Fibroblast of villous mesenchyme (primary cell): ENCODE data around the gene ACSL1. TPM values are rescaled to one million over a fixed set of nuclear protein-coding genes. Genes with fewer than 3 reads are reported as not detected.

Experiments used
- DNase-seq: peaks from one replicate; pipeline ENCODE4 v3.0.0-alpha.2; 2010; ENCODE audit warnings: low read depth
- H3K4me3 ChIP-seq: 2 replicates; pipeline ENCODE4 v1.5.1; 2011; ENCODE audit warnings: low read depth, mild to moderate bottlenecking, low read length
- total RNA-seq: library from RNA; depleted of rRNA; stranded (reverse); fragments of >200 nt; gene quantifications from 2 replicates; pipeline ENCODE4 v1.2.3, GENCODE V29; 2012
- TF ChIP-seq, protein P1 (sequence below): IDR thresholded peaks from 2 replicates; pipeline ENCODE4 v1.5.1; 2012; ENCODE audit warnings: low read depth, mild to moderate bottlenecking, low read length; ENCODE audit not compliant: insufficient read depth

ACSL1 gene
- total RNA-seq, 1 donor, result 32.4 TPM

DNA sequence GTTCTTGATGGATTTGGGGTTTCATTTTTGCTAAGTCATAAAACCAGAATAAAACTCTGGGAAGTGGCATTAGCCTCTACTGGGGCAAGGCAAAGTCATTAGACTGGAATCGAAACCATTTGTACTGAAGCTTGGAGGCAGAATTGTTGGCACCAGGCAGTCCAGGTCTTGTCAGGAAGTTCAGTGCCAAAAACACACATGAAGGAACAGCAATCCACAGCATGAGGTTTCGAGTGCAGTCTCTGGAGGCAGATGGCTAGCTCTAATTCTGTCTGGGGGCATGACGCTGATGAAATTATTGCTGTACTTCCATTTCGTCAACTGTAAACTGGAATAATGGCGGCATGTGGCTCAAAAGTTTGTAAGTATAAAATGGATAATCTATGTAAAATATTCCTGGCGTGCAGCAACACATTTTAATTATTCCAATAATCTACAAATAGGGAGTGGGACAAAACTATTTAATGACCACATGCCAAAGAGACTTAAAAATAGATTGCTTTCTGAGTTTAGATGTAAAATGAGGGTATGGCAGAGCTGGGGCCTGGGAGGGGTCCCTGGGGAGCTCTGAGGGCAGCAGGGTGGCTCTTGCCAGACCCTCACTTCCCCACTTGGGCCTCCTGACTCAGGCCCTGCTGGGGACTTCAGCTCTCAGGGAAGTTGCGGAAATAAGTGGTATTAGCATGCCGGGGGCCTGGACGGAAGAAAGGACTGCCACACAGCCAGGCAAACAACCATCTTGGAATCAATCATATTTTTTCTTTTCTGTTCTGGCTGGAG lies 73.1 kb downstream of the ACSL1 start:
- TF ChIP-seq, protein P1, sequence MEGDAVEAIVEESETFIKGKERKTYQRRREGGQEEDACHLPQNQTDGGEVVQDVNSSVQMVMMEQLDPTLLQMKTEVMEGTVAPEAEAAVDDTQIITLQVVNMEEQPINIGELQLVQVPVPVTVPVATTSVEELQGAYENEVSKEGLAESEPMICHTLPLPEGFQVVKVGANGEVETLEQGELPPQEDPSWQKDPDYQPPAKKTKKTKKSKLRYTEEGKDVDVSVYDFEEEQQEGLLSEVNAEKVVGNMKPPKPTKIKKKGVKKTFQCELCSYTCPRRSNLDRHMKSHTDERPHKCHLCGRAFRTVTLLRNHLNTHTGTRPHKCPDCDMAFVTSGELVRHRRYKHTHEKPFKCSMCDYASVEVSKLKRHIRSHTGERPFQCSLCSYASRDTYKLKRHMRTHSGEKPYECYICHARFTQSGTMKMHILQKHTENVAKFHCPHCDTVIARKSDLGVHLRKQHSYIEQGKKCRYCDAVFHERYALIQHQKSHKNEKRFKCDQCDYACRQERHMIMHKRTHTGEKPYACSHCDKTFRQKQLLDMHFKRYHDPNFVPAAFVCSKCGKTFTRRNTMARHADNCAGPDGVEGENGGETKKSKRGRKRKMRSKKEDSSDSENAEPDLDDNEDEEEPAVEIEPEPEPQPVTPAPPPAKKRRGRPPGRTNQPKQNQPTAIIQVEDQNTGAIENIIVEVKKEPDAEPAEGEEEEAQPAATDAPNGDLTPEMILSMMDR, result no peak
- no peak for DNase-seq
- no peak overlapping the region for H3K4me3 ChIP-seq

- no peak for DNase-seq
- no peak overlapping the region for H3K4me3 ChIP-seq
- TF ChIP-seq, protein P1, result no peak
These were observed 74.2 kb downstream of the ACSL1 start for GRCh38 chr4:184751585-184751956.

DNA sequence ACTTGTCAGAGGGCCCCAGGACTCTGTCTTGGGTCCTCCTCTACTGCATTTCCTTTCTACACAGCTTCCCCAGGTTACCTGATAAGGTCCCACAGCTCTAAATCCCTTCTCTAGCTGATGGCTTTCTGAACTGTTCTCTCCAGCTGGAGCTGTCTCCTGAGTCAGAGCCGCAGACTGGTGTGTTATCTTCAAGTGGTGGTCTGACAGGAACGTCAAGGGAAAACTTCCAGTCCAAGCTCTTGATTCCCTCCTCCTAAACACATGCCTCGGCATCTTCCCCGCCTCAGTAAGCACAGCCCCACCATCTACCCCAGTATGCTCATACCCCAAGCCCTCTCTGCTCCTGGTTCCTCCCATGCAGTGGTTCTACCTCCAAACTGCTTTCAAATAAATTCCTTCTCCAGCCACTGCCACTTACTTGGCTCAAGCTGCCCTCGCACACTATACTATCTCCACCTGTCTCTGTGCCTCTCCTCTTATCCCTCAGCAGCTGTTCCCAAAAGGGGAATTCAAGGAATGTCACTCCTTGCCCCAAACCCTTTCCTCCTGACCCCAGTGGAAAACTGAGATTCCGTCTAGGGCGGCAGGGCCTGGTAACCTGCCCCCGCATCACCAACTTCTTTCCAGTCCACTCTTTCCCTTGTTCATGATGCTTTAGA lies 74.7 kb downstream of the ACSL1 start:
- TF ChIP-seq, protein P1, result no peak
- no peak overlapping the region for H3K4me3 ChIP-seq
- peak; percentile 57 for DNase-seq

DNA sequence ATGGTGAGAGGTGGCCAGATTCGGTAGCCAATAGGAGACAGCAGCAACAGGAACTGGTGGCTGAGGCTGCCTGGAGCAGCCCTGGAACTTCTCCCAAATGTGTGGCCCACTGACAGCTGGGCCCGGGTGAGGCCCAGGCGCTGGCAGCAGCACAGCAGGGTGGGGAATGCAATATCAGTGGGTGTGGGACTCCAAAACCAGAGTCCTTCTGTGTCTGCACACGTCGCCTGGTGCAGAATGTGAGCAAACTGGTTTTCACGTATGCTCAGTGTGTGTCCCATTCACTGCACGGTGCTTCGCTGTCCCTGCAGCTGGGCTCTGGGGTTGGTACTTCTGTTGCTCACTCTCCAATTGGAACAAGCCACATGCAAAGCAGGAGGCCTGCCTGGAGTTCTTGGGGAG lies 77.5 kb downstream of the ACSL1 start:
- TF ChIP-seq, protein P1, result no peak
- no peak overlapping the region for H3K4me3 ChIP-seq
- DNase-seq, result no peak

DNA sequence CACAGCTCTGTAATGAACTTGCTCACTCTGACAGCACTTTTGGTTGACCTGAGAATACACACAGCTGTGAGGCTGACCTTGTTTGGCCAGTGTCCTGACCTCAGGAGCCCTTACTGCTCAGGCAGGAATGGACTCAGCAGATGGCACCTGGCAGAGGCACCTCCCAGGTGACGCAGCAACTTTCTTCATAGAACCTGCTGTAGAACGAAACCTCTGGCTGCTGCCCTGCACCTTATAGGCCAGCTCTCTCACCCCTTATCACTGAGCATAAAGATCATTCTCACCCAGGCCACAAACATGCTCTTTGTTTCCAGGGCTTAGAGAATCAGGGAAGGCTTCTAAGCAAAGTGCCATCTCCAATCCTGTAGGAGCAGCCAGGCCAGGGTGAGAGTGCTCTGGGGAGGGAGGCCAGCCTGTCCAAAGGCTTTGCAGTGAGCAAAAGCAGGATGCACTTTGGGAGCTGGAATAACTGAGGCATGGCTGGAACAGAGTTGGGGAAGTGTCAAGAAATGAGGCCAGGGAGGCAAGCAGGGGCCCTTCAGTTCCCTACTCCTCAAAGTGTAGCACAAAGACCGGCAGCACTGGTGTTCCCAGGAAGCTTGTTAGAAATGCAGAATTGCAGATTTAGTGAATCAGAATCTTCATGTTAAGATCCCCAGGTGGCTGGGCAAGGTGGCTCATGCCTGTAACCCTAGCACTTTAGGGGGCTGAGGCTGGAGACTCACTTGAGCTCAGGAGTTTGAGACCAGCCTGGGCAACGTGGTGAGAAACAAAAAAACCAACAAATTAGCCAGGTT lies 78.5 kb downstream of the ACSL1 start:
- TF ChIP-seq, protein P1, result no peak
- no peak overlapping the region for H3K4me3 ChIP-seq
- no peak for DNase-seq

DNA sequence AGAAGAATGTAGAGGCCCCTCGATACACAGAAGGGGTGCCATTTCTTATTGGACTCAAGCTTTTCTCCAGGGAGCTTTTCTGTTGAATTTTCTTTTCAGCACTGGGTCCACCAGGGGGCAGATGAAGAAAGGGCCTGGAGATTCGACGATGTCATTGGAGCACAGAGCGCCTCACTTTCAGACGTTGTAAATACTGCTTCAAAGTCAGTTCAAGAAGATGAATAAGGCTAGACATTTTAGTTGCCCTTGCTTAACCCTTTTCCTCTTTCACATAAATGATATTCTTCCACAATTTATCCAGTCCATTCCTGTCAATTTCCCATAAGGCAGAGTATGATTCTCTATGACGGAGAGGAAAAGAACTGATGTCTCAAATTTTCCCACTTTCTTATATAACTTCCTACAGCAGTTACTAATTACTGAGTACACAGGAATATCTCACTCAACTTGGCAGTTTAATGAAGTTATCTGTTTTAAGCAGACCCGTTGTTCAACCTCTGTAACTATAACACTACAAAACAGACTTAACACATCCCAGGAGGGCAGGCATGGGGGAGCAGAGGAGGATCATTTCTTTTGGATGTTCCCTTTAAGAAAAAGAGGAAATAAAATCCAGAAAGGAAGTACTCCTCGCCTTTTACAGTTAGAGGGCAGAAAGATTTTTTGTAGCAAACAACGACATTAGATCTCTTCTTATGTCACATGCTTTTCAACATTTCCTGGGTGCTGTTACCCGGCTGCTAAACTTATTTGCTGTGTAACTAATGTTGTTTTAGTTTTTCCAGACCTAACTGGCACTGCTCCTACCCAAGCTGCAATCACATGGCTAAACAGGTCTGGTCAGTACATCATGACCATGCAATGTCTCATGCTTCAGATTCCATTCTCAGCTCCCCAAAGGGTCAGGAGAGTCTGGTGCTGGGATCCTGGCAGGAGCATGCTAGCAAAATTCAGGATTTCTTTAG lies 79.7 kb downstream of the ACSL1 start:
- TF ChIP-seq, protein P1, result peak; percentile 84
- peak; percentile 89 for DNase-seq
- no peak overlapping the region for H3K4me3 ChIP-seq
